Fibroblast of lung (primary cell): Measurements from ENCODE around the gene LAMC3. TPM values are rescaled to one million over a fixed set of nuclear protein-coding genes. Genes with fewer than 3 reads are reported as not detected.

Experiments
- DNase-seq, 2 donors: peaks; one replicate each; pipeline versions ENCODE4 v3.0.0 to v3.0.0-alpha.2; 2010; ENCODE audit warnings: low read depth in 2 of 2
- H2AFZ ChIP-seq: 2 replicates; pipeline ENCODE4 v1.5.1; 2012; ENCODE audit warnings: low read length, control low read depth, inconsistent platforms
- H3K27ac ChIP-seq: 2 replicates; pipeline ENCODE4 v1.5.1; 2011; ENCODE audit warnings: low read length, control low read depth; ENCODE audit not compliant: insufficient read depth
- H3K27me3 ChIP-seq: 2 replicates; pipeline ENCODE4 v1.5.1; 2011; ENCODE audit warnings: mild to moderate bottlenecking, low read length; ENCODE audit not compliant: control insufficient read depth, insufficient read depth
- H3K36me3 ChIP-seq: 2 replicates; pipeline ENCODE4 v1.5.1; 2011; ENCODE audit warnings: low read length; ENCODE audit not compliant: control insufficient read depth, insufficient read depth
- H3K4me1 ChIP-seq: 2 replicates; pipeline ENCODE4 v1.5.1; 2011; ENCODE audit warnings: low read length; ENCODE audit not compliant: control insufficient read depth, insufficient read depth; ENCODE audit errors: extremely low read depth
- H3K4me2 ChIP-seq: 2 replicates; pipeline ENCODE4 v1.5.1; 2011; ENCODE audit warnings: low read length, control low read depth; ENCODE audit not compliant: insufficient read depth; ENCODE audit errors: extremely low read depth
- H3K4me3 ChIP-seq, 4 experiments: fragments of 200-600 bp in 1 of 4; sonication (generic) in 1 of 4; replicated peaks in 1 of 4; 2 replicates each; pipeline ENCODE4 v1.5.1; 2011 to 2016; ENCODE audit warnings: low read length in 4 of 4, low read depth in 3 of 4, mild to moderate bottlenecking in 3 of 4, control low read depth in 2 of 4, inconsistent platforms in 1 of 4, mixed read lengths in 1 of 4; ENCODE audit not compliant: insufficient read depth in 1 of 4; ENCODE audit errors: control extremely low read depth in 1 of 4
- H3K79me2 ChIP-seq: 2 replicates; pipeline ENCODE4 v1.5.1; 2012; ENCODE audit warnings: mild to moderate bottlenecking, low read length, inconsistent platforms; ENCODE audit not compliant: control insufficient read depth, insufficient read depth
- H3K9ac ChIP-seq: 2 replicates; pipeline ENCODE4 v1.5.1; 2011; ENCODE audit warnings: mild to moderate bottlenecking, low read length, control low read depth; ENCODE audit not compliant: insufficient read depth
- H3K9me3 ChIP-seq: 2 replicates; pipeline ENCODE4 v1.5.1; 2012; ENCODE audit warnings: low read depth, low read length; ENCODE audit not compliant: control insufficient read depth, insufficient read depth
- H4K20me1 ChIP-seq: 2 replicates; pipeline ENCODE4 v1.5.1; 2011; ENCODE audit warnings: low read length; ENCODE audit not compliant: control insufficient read depth, insufficient read depth; ENCODE audit errors: extremely low read depth
- CTCF ChIP-seq, 2 donors: IDR thresholded peaks in 1 of 2; conservative IDR thresholded peaks in 1 of 2; 1 replicate in 1 of 2; 2 replicates in 1 of 2; pipeline ENCODE4 v1.5.1; 2011 to 2012; ENCODE audit warnings: low read length in 2 of 2, control low read depth in 1 of 2, inconsistent platforms in 1 of 2, low read depth in 1 of 2, mild to moderate bottlenecking in 1 of 2
- EZH2 ChIP-seq: IDR thresholded peaks from 2 replicates; pipeline ENCODE4 v1.5.1; 2012; ENCODE audit warnings: low read length, control low read depth, mild to moderate bottlenecking; ENCODE audit errors: missing control alignments
- polyA plus RNA-seq, 2 donors: library from polyadenylated mRNA; depleted of rRNA in 1 of 2; stranded (reverse) in 1 of 2; unstranded in 1 of 2; fragments of >200 nt; gene quantifications; 2 replicates each; pipeline ENCODE4 v1.2.1, GENCODE V29; 2011 to 2012; ENCODE audit warnings: missing spikeins in 1 of 2
- total RNA-seq: library from RNA; depleted of rRNA; stranded (reverse); fragments of >200 nt; gene quantifications from 2 replicates; pipeline ENCODE4 v1.2.1, GENCODE V29; 2014

LAMC3 gene
- total and polyA plus RNA-seq, 2 donors (not counting 1 experiment from before 2014, with no cell fraction given) = 0.17 to 1.4 TPM

- no peak for TF ChIP-seq EZH2
- no peak for TF ChIP-seq CTCF (conservative IDR thresholded peaks at IDR 0.05 in 1 of 2, IDR thresholded peaks at IDR 0.05 in 1 of 2; ENCODE audit: low read depth in 1 of 2, low read length in 2 of 2)
- Histone ChIP-seq H4K20me1 (no peaks in the 10 kb centered on the region), H3K79me2 (no peaks in the 10 kb centered on the region), H3K27me3 (peaks cover 16% of the 10 kb centered on the region), H3K36me3 (no peaks in the 10 kb centered on the region), H3K4me3 (no peak overlapping the region), H3K4me2 (no peak overlapping the region), H3K27ac (no peak overlapping the region), H2AFZ (no peak overlapping the region), H3K4me1 (no peaks in the 10 kb centered on the region), H3K9me3 (no peaks in the 10 kb centered on the region), H3K9ac (no peak overlapping the region)
- DNase-seq = no peak
These were observed 7.0 kb upstream of the LAMC3 start for GRCh38 chr9:131001990-131002389.

GRCh38 chr9:131006601-131007000 lies 2.4 kb upstream of the LAMC3 start:
- no peak overlapping the region for H3K4me3 ChIP-seq
- H3K4me1 ChIP-seq = no peaks in the 10 kb centered on the region
- H2AFZ ChIP-seq = no peak overlapping the region
- no peak for TF ChIP-seq CTCF (conservative IDR thresholded peaks at IDR 0.05 in 1 of 2, IDR thresholded peaks at IDR 0.05 in 1 of 2; ENCODE audit: low read depth in 1 of 2, low read length in 2 of 2)
- TF ChIP-seq EZH2 = no peak
- no peaks in the 10 kb centered on the region for H4K20me1 ChIP-seq
- no peak overlapping the region for H3K4me2 ChIP-seq
- H3K27ac ChIP-seq = no peak overlapping the region
- H3K27me3 ChIP-seq = peaks cover 16% of the 10 kb centered on the region
- no peaks in the 10 kb centered on the region for H3K36me3 ChIP-seq
- H3K79me2 ChIP-seq = no peaks in the 10 kb centered on the region
- no peaks in the 10 kb centered on the region for H3K9me3 ChIP-seq
- DNase-seq = peak in 1 of 2 donors; percentile 56
- no peak overlapping the region for H3K9ac ChIP-seq

- H3K4me1 ChIP-seq = peaks cover 2% of the 10 kb centered on the region
- no peak for DNase-seq
These were observed 888 bp upstream of the LAMC3 start for GRCh38 chr9:131008086-131008485.

More at GRCh38 chr9:131008086-131008485, 888 bp upstream of the LAMC3 start:
- Histone ChIP-seq H3K4me3 (no peak overlapping the region), H3K4me2 (no peak overlapping the region), H4K20me1 (no peaks in the 10 kb centered on the region), H3K27ac (no peak overlapping the region), H3K27me3 (peaks cover 19% of the 10 kb centered on the region), H3K9ac (no peak overlapping the region), H3K36me3 (no peaks in the 10 kb centered on the region), H3K79me2 (no peaks in the 10 kb centered on the region), H3K9me3 (no peaks in the 10 kb centered on the region), H2AFZ (no peak overlapping the region)
- TF ChIP-seq EZH2 (no peak), CTCF (conservative IDR thresholded peaks at IDR 0.05 in 1 of 2, IDR thresholded peaks at IDR 0.05 in 1 of 2; ENCODE audit: low read depth in 1 of 2, low read length in 2 of 2) (no peak)
